Stimulated activated CD8-positive, alpha-beta memory T cell treated with anti-CD3 and anti-CD28 coated beads, Interleukin-12 subunit alpha, Interleukin-12 subunit beta, amount 100 ng/mL, for 24 hours (primary cell): ENCODE measurements around the gene ANKIB1.
"Not testable (repeated sequence)": the region's sequence is repeated elsewhere in the genome, so short reads cannot be mapped to it uniquely, and the experiment has no call there.

Experiments
- DNase-seq: peaks from one replicate; pipeline ENCODE4 v3.0.0-alpha.2; 2020; ENCODE audit errors: extremely low read depth

ANKIB1 gene

DNA sequence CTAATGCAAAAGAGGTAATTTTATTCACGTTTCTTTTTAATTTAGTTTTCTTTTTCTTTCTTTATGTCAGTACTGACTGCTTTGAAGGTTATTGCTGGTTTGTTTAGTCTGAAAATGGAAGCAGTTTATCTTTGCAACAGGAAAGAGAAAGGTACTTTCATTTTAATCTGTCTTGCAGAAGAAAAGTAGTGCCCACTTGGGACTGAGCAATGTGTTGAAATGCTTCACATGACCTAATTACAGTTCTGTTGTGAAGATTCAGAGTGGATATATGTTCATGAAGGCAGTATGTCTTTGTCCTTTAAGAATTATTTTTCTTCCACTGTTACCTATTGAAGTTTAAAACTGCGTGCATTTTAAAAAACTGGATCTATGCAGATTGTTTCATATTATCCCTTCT is 80.1 kb downstream of the ANKIB1 start:
- DNase-seq: no peak

DNA sequence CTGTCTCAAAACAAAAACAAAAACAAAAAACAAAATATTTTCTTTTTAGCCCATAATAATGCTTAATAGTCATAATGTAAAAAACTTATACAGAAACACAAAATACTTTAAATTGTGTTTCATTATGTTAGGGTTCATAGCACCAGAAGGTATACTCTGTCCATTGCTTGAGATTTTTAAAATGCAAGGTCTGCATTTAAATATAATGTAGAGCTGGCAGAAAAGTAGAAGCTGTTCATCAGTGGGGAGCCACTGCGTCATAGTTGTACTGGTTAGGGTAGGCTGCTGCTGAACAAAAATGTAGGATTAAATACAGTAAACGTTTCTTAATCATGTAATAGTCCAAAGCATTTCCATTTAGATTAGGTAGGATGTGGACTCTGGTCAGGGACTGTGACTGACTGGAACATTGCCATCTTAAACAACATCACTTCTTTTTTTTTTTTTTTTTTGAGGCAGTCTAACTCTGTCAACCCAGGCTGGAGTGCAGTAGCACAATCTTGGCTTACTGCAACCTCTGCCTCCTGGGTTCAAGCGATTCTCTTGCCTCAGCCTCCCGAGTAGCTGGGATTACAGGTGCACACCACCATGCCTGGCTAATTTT is 85.2 kb downstream of the ANKIB1 start:
- DNase-seq: no peak

DNA sequence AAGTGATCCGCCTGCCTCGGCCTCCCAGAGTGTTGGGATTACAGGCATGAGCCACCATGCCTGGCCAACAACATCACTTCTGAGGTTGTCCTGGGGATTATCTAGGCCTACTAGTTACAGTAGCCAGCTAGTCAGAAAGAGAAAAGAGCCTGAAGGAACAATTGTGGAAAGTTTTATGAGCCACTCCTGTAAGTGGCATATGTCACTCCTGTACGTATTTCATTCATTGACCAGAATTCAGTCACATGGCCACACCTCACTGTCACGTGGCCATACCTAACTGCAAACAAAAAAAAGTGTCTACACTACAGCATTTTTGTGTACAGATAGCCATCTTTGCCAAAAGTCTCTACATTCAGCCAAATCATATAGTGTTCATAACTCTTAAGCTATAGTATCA is 85.7 kb downstream of the ANKIB1 start:
- no peak for DNase-seq

DNA sequence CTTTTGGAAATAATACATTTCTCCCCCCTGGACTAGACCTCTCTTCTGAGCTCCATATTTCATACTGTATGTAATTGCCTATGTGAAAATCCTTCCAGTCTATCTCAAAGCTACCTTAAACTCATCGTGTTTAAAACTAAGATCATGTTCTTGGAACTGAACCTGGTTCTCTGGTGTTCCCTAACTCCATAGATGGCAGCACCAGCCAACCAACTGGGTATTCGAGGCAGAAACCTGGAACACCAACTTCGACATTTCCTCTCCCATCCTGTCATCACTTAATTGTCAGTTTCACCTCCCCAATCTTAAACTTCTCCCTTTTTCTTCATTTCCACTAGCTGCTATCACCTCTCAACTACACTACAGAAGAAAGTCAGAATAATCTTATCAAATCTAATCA is 87.0 kb downstream of the ANKIB1 start:
- DNase-seq: no peak

DNA sequence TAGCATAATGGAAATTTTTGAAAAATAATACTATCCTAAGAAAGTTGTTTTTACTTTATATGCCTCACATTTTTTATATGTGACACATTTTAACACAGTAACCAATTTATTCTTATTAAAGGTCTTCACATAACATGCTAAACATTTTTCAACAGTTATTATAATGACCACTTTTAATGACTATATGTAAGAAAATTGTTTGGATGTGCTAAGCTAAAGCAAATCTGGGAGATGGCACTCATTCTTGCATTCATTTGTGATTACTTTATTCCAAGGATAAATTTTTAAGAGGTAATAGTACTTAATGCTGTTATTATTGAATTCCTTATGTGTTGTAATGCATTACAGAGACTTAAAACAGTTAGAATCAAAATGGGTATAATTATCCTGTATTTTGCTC is 88.1 kb downstream of the ANKIB1 start:
- DNase-seq: no peak

DNA sequence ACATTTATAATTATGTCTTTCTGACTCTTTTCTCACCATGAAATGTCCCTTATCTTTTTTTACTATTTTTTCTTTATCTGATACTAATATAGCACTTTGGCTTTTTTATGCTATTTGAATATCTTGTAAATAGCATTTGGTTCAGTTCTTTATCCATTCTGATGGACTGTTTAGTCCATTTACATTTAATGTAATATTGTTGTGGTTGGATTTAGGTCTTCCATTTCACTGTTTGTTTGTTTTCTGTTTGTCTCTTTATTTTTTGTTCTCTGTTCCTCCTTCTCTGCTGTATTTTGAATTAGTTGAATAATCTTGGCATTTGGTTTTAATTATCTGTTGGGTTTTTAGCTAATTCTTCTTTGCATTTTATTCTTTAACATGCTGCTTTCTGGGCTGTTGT is 89.8 kb downstream of the ANKIB1 start:
- DNase-seq: no peak

DNA sequence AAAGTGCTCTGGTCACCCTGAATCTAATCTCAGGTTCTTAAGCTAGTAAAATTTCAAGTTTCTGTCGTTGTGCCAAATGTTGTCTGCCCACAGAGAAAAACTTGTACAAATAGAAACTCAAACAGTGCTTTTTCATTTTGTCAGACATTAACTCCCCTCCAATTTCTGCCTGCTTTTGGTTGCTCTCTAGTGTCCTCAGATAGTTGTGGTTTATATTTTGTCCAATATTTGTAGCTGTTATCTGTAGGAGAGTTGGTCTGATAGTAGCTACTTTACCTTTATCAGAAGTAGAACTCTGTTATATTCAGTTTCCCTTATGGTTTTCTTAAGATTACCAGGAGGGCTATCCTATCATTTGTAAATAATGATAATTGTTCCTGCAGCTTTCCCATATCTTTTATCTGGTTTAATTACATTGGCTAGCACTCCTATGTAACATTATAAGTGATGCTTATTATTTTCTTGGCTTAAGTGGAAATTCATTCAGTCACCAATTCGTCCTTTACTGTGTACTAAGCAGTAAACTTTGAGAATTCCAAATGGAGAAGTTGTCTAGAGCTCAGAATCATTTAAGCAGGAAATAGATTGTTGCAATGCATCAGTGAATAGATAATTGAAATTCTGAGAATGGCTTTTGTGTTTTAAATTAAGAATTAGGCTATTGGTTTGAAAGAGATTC is 91.0 kb downstream of the ANKIB1 start:
- DNase-seq: no peak

DNA sequence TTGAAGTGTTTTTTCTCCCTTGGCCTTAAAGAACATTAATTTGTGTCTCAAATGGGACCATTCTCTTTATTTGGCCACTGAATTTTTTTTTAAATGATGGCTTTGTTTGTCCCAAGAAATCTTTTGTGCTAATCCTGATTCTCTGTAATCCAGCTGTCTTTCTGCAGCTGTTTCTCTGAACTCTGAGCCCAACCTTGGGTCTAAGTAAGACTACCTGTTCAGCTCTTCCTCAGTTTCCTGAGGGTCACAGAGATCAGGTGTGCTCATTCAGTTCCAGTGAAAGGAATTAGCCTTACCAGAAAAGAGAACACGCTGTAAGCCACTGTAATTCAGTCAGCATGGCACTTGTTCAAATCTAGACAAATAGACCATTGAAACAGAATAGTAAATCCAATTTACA is 94.2 kb downstream of the ANKIB1 start:
- DNase-seq: no peak

DNA sequence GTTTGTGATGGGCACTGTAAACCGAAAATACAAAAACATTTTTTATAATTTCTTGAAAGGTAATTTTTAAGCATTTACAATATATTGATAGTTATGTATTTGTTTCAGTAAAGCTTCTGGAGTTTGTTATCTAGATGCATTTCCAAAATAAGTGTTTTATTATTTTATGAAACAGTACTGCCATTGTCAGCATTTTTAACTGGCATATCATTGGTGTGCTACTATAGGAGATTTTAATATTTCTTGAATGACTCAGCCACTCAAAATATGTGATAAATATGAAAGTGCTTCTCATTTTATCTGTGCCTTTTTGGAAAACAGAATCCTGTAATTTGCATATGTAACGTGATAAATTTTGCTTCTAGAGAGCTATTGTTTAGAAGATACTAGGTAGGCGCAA is 97.9 kb downstream of the ANKIB1 start:
- no peak for DNase-seq

DNA sequence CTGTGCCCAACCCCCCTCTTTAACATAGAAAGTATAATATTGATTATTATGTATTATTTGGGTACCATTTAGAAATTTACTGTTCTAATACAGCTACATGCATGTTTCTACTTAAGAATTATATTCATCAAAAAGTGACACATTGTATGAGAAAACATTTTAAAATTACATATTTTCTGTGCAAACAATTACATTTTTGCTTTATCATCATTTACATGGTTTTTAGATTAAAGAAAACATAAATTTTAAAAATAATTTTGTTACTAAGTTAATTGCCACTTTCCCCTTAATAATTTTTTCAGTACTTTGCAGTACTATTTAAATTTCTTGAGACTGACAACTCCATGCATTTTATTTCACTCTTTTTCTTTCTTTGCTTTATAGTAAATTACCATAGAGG is 106.2 kb downstream of the ANKIB1 start:
- DNase-seq: no peak

DNA sequence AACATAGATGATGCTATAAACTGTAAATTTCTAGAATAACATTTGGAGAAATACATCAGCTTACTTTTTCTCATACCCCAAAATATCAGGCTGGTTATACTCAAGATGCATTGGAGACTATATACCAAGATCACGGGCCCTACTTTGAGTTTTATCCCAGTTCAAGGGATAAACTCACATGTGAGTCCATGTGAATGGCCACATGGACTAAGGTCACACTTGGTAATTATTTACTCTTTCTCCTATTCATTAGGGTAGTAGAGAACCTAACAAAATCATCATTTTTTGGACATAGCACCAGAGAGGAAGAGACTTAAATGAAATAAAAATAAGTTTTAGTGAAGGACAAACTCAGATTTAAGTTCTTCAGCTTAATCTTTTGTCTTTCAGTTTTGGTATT is 108.4 kb downstream of the ANKIB1 start:
- no peak for DNase-seq

DNA sequence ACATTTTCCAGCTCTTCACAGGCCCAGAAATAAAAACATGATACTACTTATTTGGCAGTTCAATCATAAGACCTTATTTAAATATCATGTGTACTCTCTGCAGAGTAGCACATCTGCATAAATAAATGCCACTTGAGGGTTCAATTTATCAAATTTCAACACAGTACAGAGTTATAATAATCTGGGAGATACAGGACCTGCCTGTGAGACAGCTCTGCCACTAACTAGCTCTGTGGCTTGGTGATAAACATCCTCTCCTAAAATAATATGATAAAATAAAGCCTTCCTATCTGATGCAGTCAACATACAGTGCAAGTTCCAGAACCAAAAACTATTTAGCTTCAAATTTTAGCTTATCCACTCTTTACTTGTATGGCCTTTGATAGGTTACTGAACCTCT is 110.6 kb downstream of the ANKIB1 start:
- DNase-seq: no peak

DNA sequence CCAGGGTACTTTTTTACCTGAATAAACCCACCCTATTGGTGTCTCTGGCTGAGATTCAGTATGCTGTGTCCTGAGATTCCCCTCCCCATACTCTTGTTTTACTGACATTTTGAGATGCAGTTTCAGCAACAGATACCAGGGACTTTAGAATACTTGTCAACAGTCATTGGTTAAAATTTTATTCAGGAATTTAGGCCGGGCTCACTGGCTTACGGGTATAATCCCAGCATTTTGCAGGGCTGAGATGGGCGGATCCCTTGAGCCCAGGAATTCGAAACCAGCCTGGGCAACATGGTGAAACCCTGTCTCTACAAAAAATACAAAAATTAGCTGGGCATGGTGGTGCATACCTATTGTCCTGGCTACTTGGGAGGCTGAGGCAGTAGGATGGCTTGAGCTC is 111.5 kb downstream of the ANKIB1 start:
- no peak for DNase-seq

DNA sequence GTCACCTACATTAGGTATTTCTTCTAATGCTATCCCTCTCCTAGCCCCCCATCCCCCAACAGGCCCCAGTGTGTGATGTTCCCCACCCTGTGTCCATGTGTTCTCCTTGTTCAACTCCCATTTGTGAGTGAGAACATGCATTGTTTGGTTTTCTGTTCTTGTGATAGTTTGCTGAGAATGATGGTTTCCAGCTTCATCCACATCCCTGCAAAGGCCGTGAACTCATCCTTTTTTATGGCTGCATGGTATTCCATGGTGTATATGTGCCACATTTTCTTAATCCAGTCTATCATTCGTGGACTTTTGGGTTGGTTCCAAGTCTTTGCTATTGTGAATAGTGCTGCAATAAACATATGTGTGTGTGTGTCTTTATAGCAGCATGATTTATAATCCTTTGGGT is 113.4 kb downstream of the ANKIB1 start:
- not testable (repeated sequence) for DNase-seq

DNA sequence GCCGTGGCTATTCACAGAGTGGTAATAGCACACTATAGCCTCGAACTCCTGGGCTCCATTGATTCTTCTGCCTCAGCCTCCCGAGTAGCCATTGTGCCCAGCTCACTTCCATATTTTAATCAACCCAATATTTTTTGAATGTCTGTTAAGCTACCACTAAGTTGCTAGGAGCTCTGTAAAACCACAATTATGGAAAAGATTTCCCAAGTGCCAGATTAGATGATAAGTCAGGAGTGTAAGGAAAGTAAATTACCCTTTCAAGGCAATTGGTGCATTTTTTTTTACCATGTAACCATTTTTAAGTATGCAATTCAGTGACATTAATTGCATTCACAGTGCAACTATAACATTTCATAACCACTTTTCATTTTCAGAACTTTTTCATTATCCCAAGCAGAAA is 114.0 kb downstream of the ANKIB1 start:
- no peak for DNase-seq

DNA sequence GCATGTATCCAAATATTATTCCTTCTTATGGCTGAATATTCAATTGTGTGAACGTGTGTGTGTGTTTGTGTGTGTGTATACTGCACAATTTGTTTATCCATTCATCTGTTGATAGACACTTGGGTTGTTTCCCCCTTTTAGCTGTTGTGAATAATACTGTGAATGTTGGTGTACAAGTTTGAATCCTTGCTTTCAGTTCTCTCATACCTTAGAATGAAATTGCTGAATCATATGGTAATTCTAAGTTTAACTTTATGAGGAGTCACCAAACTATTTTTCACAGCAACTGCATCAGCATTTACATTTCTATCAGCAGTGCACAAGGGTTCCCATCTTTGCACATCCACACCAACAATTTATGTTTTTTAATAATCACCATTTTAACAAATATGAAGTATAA is 114.6 kb downstream of the ANKIB1 start:
- DNase-seq: no peak

DNA sequence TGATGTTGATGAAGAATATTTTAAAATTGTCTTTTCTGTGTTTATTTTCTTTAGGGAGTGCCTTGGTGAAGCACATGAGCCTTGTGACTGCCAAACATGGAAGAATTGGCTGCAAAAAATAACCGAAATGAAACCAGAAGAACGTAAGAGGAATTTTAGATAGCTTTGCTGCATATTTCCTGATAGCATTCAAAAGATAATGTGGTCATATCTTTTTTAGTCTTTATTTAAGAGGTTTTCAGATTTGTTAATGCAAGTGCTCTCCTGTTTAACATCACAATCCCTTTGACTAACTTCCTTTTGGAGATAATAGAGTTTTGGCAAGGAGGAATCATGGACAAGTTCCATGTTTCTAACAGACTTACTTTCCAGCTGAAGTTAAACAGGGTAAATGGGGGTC is 116.4 kb downstream of the ANKIB1 start:
- no peak for DNase-seq

DNA sequence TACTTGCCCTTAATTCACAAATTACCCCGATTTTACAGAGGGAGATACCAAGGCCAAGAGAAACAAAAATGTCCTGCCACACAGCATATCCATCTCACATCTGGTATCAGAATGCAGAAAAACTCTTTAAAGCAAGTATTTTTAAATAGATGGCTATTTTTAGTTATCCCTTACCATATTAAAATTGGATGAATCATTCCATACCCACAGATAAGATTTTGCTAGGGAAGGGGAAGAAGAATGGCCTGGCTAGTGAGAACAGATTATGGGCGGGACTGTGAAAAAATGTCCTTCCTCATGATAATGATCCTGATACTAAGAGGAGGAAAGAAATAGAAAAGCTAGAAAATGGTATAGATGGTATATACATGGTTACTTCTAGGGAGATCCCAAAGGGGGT is 121.0 kb downstream of the ANKIB1 start:
- no peak for DNase-seq

DNA sequence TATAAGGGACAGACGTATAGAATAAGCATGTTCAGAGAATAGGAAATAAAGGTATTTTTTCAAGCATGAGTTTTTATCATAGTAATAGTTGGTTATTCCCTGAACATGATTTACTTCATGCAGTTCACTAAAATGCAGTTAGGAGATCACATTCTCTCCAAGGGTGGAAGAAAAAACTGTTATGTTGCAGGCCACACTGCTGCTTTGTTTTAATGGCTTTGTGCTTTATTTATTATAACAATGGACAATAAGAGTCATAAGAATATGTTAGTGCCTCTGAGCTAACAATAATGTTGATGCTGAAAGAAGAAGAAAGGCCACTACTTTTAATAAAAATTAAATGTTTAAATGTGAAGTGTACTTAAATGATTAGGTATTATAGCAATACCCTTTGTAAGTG is 123.0 kb downstream of the ANKIB1 start:
- DNase-seq: no peak

DNA sequence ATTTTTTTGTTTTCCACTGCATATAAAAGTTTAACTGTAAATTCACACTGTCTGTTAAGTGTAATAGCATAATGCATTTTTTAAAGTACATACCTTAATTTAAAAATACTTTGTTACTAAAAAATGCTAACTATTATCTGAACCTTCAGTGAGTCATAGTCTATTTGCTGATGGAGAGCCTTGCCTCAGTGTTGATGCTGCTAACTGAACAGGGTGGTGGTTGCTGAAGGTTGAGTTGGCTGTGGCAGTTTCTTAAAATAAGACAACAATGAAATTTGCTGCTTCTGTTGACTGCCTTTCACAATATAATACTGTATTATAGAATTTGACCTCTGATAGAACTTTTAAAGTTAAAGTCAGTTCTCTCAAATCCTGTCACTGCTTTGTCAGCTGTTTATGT is 129.2 kb downstream of the ANKIB1 start:
- DNase-seq: no peak

DNA sequence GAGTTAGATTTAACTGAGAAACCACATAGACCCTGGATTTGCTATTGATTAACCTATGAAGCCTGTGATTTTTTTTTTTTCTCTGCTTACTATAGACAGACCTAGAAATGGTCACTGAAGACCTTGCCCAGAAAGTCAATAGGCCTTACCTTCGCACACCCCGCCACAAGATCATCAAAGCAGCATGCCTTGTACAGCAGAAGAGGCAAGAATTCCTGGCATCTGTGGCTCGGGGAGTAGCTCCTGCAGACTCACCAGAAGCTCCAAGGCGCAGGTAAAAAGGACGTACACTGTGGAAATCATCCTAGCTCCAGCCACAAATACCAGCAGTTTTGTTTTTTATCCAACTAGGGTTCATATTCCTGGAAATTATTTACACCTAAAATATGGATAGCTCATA is 145.3 kb downstream of the ANKIB1 start:
- DNase-seq: no peak

DNA sequence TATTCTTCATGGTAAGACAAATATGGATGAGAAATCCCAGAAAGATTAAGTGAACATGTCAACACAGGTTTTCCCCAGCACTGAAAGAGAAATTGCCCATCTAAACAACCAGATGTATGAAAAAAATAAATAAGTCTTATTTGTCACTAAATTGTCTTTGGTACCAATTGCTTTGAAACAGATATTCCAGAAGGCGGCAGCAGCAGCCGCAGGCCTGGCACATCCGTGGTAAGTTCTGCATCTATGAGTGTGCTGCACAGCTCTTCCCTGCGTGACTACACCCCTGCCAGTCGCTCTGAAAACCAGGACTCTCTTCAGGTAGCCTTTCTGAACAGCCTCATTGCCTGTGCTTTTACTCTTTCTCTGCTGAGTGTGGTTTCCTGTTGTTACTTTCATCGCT is 151.8 kb downstream of the ANKIB1 start:
- DNase-seq: no peak

DNA sequence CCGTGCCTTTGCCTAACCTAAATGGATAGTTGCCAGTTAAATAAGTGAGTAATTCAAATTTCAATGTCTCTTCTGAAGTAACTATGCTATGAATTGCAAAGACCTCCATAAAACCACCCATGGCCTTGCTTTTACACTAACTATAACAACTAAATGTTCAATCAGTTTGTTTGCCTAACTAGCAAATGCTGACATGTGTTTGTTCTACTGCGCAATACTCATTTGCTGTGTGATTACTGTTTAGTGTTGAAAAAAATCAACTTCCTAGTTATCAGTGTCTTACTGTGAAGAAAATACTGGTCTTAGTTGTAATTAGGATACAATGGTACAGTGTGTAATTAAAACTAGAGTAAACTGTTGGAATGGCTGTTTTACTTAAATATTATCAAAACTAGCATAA is 154.2 kb downstream of the ANKIB1 start:
- DNase-seq: no peak
